ENCODE results near the gene NEGR1. TPM values are rescaled to one million over a fixed set of nuclear protein-coding genes. Genes with fewer than 3 reads are reported as not detected.
A peak's percentile ranks its signal among the peaks of the same experiment; 100 is the strongest.

Gene NEGR1
- total and polyA plus RNA-seq, 4 donors = 0.08 to 0.14 (median 0.12) TPM; not detected in 1

DNA sequence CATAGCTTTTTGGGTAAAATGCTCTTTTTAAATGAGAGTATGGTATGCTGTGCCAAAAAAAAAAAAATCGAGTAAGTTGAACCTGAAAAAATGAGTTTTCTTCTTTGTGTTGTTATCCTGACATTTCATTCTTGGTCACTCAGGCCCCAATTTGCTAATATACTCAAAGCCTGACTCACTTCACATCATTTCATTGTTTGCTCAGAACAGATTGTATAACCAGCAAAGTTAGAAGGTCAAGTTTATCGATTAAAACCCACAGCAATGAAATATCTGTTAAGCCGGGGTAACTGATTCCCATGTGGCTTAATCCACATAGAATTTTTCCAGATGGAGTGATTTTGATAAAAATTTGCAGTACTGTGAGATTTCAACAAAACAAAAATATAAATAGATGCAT, 363.7 kb downstream of the NEGR1 start (continued):
- TF ChIP-seq, protein P1, sequence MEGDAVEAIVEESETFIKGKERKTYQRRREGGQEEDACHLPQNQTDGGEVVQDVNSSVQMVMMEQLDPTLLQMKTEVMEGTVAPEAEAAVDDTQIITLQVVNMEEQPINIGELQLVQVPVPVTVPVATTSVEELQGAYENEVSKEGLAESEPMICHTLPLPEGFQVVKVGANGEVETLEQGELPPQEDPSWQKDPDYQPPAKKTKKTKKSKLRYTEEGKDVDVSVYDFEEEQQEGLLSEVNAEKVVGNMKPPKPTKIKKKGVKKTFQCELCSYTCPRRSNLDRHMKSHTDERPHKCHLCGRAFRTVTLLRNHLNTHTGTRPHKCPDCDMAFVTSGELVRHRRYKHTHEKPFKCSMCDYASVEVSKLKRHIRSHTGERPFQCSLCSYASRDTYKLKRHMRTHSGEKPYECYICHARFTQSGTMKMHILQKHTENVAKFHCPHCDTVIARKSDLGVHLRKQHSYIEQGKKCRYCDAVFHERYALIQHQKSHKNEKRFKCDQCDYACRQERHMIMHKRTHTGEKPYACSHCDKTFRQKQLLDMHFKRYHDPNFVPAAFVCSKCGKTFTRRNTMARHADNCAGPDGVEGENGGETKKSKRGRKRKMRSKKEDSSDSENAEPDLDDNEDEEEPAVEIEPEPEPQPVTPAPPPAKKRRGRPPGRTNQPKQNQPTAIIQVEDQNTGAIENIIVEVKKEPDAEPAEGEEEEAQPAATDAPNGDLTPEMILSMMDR (IDR thresholded peaks at IDR 0.05; ENCODE audit: low read depth, low read length, missing input control) = no peak
- TF ChIP-seq JUND (IDR thresholded peaks at IDR 0.05) = peak; percentile 70 to 89
- no peak for TF ChIP-seq MAX (IDR thresholded peaks at IDR 0.05)
- TF ChIP-seq FOXA1 (IDR thresholded peaks at IDR 0.05) = no peak
- TF ChIP-seq GABPA (IDR thresholded peaks at IDR 0.05 in 1 of 2, conservative IDR thresholded peaks at IDR 0.05 in 1 of 2) = no peak
- TF ChIP-seq EGR1 (IDR thresholded peaks at IDR 0.05; ENCODE audit: low read depth in 2 of 2) = no peak

DNA sequence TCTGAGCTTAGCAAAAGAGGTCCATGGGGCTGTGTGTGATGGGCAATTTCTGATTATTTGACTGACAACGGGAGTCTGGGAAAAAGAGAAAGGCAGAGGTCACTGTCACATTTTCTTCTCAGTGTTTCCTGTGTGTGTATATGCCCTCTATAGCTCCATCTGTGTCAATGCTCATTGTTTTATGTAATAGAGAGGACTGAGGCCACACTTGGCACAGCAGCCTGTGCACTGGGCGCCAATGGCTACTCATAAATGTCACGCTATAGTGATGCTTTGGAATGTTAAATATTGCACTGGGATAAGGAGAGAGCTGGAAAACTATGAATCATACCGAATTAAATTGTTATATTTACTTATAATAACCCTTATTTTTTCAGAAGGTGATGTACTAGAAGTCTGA, 365.4 kb downstream of the NEGR1 start:
- Histone ChIP-seq H3K9me3 (ENCODE audit: control insufficient read depth in 4 of 4, low read length in 3 of 4) (no peaks in the 10 kb centered on the region), H3K4me3 (ENCODE audit: low read depth in 1 of 3, low read length in 3 of 3) (no peak overlapping the region), H3K4me1 (ENCODE audit: control insufficient read depth in 4 of 4, insufficient read depth in 4 of 4, low read length in 3 of 4) (peaks cover 0 to 20% (median 12%) of the 10 kb centered on the region in 4 donors), H3K27me3 (ENCODE audit: control insufficient read depth in 4 of 4, insufficient read depth in 4 of 4, low read length in 3 of 4) (no peaks in the 10 kb centered on the region), H3K27ac (ENCODE audit: low read depth in 1 of 2, low read length in 2 of 2) (no peak overlapping the region), H3K9ac (ENCODE audit: low read depth in 1 of 2, low read length in 2 of 2) (no peak overlapping the region), H3K36me3 (ENCODE audit: control insufficient read depth in 4 of 4, insufficient read depth in 3 of 4, low read depth in 1 of 4, low read length in 3 of 4) (no peaks in the 10 kb centered on the region)
- WGBS = 85% methylated on average over 4 of the region's 4 CpGs
- no peak for TF ChIP-seq REST (IDR thresholded peaks at IDR 0.05)
- TF ChIP-seq NR2F2 (IDR thresholded peaks at IDR 0.05) = no peak
- no peak for TF ChIP-seq FOXA1 (IDR thresholded peaks at IDR 0.05)
- no peak for TF ChIP-seq HNF4A (conservative IDR thresholded peaks at IDR 0.05)
- TF ChIP-seq, protein P2, sequence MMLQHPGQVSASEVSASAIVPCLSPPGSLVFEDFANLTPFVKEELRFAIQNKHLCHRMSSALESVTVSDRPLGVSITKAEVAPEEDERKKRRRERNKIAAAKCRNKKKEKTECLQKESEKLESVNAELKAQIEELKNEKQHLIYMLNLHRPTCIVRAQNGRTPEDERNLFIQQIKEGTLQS (IDR thresholded peaks at IDR 0.05) = no peak
- no peak for TF ChIP-seq RAD21 (IDR thresholded peaks at IDR 0.05)
- no peak for TF ChIP-seq RXRA (IDR thresholded peaks at IDR 0.05)
- TF ChIP-seq, protein P1 (IDR thresholded peaks at IDR 0.05; ENCODE audit: low read depth, low read length, missing input control) = no peak
- TF ChIP-seq MAX (IDR thresholded peaks at IDR 0.05) = no peak
- TF ChIP-seq TAF1 (conservative IDR thresholded peaks at IDR 0.05) = no peak
- no peak for TF ChIP-seq YY1 (IDR thresholded peaks at IDR 0.05)
- no peak for TF ChIP-seq EGR1 (IDR thresholded peaks at IDR 0.05; ENCODE audit: low read depth in 2 of 2)
- no peak for TF ChIP-seq JUND (IDR thresholded peaks at IDR 0.05)
- no peak for TF ChIP-seq GABPA (IDR thresholded peaks at IDR 0.05 in 1 of 2, conservative IDR thresholded peaks at IDR 0.05 in 1 of 2)
- TF ChIP-seq, protein P3, sequence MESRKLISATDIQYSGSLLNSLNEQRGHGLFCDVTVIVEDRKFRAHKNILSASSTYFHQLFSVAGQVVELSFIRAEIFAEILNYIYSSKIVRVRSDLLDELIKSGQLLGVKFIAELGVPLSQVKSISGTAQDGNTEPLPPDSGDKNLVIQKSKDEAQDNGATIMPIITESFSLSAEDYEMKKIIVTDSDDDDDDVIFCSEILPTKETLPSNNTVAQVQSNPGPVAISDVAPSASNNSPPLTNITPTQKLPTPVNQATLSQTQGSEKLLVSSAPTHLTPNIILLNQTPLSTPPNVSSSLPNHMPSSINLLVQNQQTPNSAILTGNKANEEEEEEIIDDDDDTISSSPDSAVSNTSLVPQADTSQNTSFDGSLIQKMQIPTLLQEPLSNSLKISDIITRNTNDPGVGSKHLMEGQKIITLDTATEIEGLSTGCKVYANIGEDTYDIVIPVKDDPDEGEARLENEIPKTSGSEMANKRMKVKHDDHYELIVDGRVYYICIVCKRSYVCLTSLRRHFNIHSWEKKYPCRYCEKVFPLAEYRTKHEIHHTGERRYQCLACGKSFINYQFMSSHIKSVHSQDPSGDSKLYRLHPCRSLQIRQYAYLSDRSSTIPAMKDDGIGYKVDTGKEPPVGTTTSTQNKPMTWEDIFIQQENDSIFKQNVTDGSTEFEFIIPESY (IDR thresholded peaks at IDR 0.05) = no peak
- no peak for DNase-seq (ENCODE audit: low spot score)
